NCI-H2196 treated with DMSO at 0.1 percent for 48 hours (cell line): ENCODE data around the gene CRYGA.
A peak's percentile ranks its signal among the peaks of the same experiment; 100 is the strongest.
"Not testable (repeated sequence)": the region's sequence is repeated elsewhere in the genome, so short reads cannot be mapped to it uniquely, and the experiment has no call there.

Experiments
- DNase-seq: peaks from one replicate; lab custom pipeline; 2025; ENCODE audit not compliant: unreplicated experiment; lab: John Stamatoyannopoulos, UW

The CRYGA gene

GRCh38 chr2:208127090-208127489, 36.3 kb downstream of the CRYGA start:
- no peak for DNase-seq

GRCh38 chr2:208125251-208125650, 38.1 kb downstream of the CRYGA start:
- no peak for DNase-seq

- not testable (repeated sequence) for DNase-seq
These were observed 39.2 kb downstream of the CRYGA start, which contains the start of gene CRYGD for GRCh38 chr2:208124013-208124715. CRYGD (minus strand) TSS chr2:208124524; CDS start chr2:208124473, 51 bp downstream.

- no peak for DNase-seq
These were observed 41.1 kb downstream of the CRYGA start for GRCh38 chr2:208122248-208122647.

GRCh38 chr2:208118918-208119317, 44.5 kb downstream of the CRYGA start:
- no peak for DNase-seq

GRCh38 chr2:208117390-208117789, 46.0 kb downstream of the CRYGA start:
- DNase-seq, result not testable (repeated sequence)

- peak; percentile 62 for DNase-seq
These were observed 50.4 kb downstream of the CRYGA start for GRCh38 chr2:208112969-208113368.

GRCh38 chr2:208112273-208112745, 51.1 kb downstream of the CRYGA start:
- not testable (repeated sequence) for DNase-seq
